HFF-Myc (cell line): Measurements from ENCODE around the gene PGAM1.

ENCODE experiments used
- DNase-seq: peaks from one replicate; pipeline ENCODE4 v3.0.0-alpha.2; 2011; ENCODE audit warnings: low read depth; ENCODE audit errors: extremely low read depth
- H3K4me3 ChIP-seq: replicated peaks from 2 replicates; pipeline ENCODE4 v1.5.1; 2011; ENCODE audit warnings: low read depth, mild to moderate bottlenecking, control low read depth, low read length
- TF ChIP-seq, protein P1 (sequence below): IDR thresholded peaks from 2 replicates; pipeline ENCODE4 v1.5.1; 2012; ENCODE audit warnings: mild to moderate bottlenecking, low read depth, low read length, control low read depth; ENCODE audit errors: missing control alignments

The PGAM1 gene

DNA sequence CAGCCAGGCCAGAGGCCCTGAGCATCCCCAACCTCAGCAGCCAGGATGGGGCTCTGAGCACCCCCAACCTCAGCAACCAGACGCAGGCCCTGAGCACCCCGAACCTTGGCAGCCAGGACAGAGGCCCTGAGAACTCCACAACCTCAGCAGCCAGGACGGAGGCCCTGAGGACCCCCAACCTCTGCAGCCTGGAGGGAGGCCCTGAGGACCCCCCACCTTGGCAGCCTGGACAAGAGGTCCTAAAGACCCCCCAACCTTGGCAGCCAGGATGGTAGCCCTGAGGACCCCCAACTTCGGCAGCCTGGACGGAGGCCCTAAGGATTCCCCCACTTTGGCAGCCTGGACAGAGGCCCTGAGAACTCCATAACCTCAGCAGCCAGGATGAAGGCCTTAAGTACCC is 41.8 kb upstream of the PGAM1 start:
- H3K4me3 ChIP-seq = no peak overlapping the region
- TF ChIP-seq, protein P1, sequence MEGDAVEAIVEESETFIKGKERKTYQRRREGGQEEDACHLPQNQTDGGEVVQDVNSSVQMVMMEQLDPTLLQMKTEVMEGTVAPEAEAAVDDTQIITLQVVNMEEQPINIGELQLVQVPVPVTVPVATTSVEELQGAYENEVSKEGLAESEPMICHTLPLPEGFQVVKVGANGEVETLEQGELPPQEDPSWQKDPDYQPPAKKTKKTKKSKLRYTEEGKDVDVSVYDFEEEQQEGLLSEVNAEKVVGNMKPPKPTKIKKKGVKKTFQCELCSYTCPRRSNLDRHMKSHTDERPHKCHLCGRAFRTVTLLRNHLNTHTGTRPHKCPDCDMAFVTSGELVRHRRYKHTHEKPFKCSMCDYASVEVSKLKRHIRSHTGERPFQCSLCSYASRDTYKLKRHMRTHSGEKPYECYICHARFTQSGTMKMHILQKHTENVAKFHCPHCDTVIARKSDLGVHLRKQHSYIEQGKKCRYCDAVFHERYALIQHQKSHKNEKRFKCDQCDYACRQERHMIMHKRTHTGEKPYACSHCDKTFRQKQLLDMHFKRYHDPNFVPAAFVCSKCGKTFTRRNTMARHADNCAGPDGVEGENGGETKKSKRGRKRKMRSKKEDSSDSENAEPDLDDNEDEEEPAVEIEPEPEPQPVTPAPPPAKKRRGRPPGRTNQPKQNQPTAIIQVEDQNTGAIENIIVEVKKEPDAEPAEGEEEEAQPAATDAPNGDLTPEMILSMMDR = no peak
- no peak for DNase-seq

DNA sequence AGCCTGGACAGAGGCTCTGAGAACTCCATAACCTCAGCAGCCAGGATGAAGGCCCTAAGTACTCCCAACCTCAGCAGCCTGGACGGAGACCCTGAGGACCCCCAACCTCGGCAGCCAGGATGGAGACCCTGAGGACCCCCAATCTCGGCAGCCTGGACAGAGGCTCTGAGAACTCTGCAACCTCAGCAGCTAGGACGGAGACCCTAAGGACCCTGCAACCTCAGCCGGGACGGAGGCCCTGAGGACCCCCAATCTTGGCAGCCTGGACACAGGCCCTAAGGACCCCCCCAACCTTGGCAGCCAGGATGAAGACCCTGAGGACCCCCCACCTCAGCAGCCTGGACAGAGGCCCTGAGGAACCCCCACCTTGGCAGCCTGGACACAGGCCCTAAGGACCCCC is 41.4 kb upstream of the PGAM1 start:
- TF ChIP-seq, protein P1 = no peak
- no peak overlapping the region for H3K4me3 ChIP-seq
- DNase-seq = no peak

DNA sequence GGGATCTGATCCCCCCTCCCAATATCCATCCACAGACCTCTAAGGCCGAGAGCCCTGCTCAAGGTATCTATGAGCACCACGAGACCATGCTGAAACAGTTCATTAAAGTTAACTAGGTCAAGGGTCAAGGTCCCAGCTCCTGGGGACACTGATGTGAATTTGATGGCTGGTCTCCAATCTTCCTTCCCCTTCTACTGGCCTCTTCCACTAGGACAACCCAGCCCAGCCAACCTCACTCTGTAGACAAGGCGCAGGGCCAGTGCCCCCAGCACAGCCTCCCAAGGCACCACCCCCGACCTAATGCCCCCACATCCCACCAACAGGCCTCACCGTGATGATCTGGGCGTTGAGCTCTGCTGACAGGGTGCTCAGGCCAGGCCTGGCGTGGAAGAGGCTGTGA is 40.4 kb upstream of the PGAM1 start:
- DNase-seq = no peak
- H3K4me3 ChIP-seq = no peak overlapping the region
- TF ChIP-seq, protein P1 = no peak

DNA sequence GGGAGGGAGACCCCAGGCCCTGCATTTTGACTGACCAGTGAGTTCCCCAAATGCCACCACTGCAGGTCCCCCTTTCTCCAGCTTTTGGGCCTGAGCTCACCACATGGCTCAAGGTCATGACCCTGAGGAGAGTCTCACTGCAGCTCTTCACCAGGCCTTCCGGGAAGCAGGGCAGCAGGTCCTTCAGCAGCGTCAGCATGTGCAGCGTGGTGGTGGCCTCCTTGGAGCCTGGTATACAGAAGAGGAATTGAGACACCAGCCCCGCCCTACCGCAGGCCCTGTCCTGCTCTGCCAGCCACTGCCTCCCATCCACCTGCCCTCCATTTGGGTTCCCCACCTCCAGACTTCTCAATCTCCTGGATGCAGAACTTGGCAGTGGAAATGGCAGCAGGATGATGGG is 37.8 kb upstream of the PGAM1 start:
- no peak for DNase-seq
- no peak overlapping the region for H3K4me3 ChIP-seq
- TF ChIP-seq, protein P1 = no peak

DNA sequence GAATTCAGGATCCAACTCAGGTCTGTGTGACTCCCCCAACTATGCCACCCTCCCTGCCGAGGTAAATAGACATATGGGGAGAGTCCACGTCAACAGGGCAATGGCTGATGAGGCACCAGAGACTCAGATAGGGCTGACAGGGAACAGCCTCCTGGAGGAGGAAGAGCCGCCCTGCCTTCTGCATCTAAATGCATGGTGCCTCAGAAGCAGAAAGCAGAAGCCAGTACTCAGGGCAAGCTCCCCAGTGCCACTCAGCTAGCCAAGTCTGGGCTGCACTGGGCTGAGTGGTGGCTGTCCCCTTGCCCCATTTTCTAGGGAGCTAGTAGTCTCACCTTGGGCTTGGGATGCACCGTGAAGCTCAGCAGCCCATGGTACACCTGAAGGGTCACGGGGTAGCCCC is 35.9 kb upstream of the PGAM1 start:
- TF ChIP-seq, protein P1 = no peak
- H3K4me3 ChIP-seq = no peak overlapping the region
- DNase-seq = no peak

DNA sequence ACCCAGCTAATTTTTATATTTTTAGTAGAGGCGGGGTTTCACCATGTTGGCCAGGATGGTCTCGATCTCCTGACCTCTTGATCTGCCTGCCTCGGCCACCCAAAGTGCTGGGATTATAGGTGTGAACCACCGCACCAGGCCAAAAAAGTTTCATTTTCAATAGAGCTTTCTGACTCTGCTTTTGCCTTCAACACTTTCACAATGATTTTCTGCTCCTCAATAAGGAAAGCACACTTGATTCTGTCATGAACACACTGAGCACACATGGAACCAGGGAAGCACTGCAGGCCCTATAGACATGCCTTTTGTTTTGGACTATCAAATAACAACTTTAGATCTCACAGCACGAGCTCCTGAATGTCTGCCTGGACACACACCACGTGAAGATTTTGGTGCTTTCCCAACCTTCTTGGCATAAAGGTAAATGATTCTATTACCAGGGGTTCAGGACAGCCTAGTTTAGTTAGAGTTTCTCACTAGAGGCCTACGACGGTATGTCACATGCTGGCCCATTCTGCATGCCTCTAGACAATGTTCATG is 32.9 kb upstream of the PGAM1 start:
- no peak overlapping the region for H3K4me3 ChIP-seq
- TF ChIP-seq, protein P1 = no peak
- no peak for DNase-seq

DNA sequence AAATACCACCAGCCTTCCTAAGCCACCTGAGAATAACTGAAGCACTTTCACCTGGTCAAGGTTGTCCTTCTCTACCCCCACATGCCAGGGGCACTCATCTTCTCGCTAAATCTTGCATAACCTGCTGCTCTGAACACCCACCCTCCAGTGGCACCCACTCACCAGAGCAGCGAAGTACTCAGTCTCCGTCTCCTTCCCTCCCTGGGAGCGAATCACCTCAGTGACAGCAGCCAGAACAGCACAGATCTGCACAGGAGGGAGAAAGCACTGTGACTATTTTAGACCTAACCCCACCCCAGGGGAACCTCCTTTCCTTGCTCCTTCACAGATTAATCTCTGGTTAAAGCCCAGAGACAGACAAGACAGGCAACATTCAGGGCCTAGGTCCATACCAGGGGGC is 29.9 kb upstream of the PGAM1 start:
- no peak overlapping the region for H3K4me3 ChIP-seq
- TF ChIP-seq, protein P1 = no peak
- no peak for DNase-seq
